K562 (cell line): Measurements from ENCODE around the gene ANKRD27. TPM values are rescaled to one million over a fixed set of nuclear protein-coding genes. Genes with fewer than 3 reads are reported as not detected.
A peak's percentile ranks its signal among the peaks of the same experiment; 100 is the strongest.

Experiments
- BRD9 ChIP-seq: fragments of 450-650 bp; IDR thresholded peaks from 2 replicates; pipeline ENCODE4 v1.6.1; 2018; ENCODE audit warnings: low read depth; ENCODE audit not compliant: partially characterized antibody
- CC2D1A ChIP-seq: fragments of 450-650 bp; IDR thresholded peaks from 2 replicates; pipeline ENCODE4 v1.6.1; 2017; ENCODE audit warnings: mild to moderate bottlenecking
- CREBBP ChIP-seq: IDR thresholded peaks from one replicate; pipeline ENCODE4 v1.6.1; 2012; ENCODE audit warnings: low read depth, mild to moderate bottlenecking, control low read depth, inconsistent platforms, low read length
- EWSR1 ChIP-seq: fragments of 450-650 bp; IDR thresholded peaks from 2 replicates; pipeline ENCODE4 v1.6.1; 2018; ENCODE audit warnings: borderline replicate concordance, mild to moderate bottlenecking, low read depth, moderate library complexity; ENCODE audit not compliant: partially characterized antibody
- FOS ChIP-seq: IDR thresholded peaks from 3 replicates; pipeline ENCODE4 v1.6.1; 2011; ENCODE audit not compliant: insufficient read length; ENCODE audit errors: extremely low read depth
- FOXA1 ChIP-seq: fragments of 450-650 bp; IDR thresholded peaks from 2 replicates; pipeline ENCODE4 v1.6.1; 2016; ENCODE audit warnings: mild to moderate bottlenecking, borderline replicate concordance
- FOXK2 ChIP-seq, 2 experiments: fragments of 450-650 bp; IDR thresholded peaks in 1 of 2; conservative IDR thresholded peaks in 1 of 2; 2 replicates each; pipeline ENCODE4 v1.6.1; 2016; ENCODE audit warnings: low read depth in 2 of 2, mild to moderate bottlenecking in 1 of 2
- HNRNPK ChIP-seq: fragments of 200-400 bp; formaldehyde crosslinking; IDR thresholded peaks from one replicate; pipeline ENCODE4 v1.6.1; 2018; ENCODE audit warnings: mild to moderate bottlenecking, low read depth, low read length; ENCODE audit not compliant: poor library complexity, severe bottlenecking
- MECOM ChIP-seq: fragments of 250-450 bp; sonication (Bioruptor Pico); IDR thresholded peaks from 2 replicates; pipeline ENCODE4 v1.8.0; 2022; ENCODE audit warnings: inconsistent platforms
- MEF2A ChIP-seq: IDR thresholded peaks from 2 replicates; pipeline ENCODE4 v1.6.1; 2011; ENCODE audit warnings: low read depth, mild to moderate bottlenecking, low read length, moderate library complexity; ENCODE audit not compliant: control insufficient read depth
- NBN ChIP-seq: fragments of 450-650 bp; IDR thresholded peaks from 2 replicates; pipeline ENCODE4 v1.6.1; 2016; ENCODE audit warnings: low read depth, mild to moderate bottlenecking
- NONO ChIP-seq, 2 experiments: fragments of 200-400 bp in 1 of 2; fragments of 450-650 bp in 1 of 2; formaldehyde crosslinking in 1 of 2; IDR thresholded peaks; 2 replicates each; pipeline ENCODE4 v1.6.1; 2017; ENCODE audit warnings: low read depth in 2 of 2, mild to moderate bottlenecking in 2 of 2, moderate library complexity in 2 of 2, low read length in 1 of 2
- NRF1 ChIP-seq, 2 experiments: fragments of 450-650 bp; IDR thresholded peaks in 1 of 2; conservative IDR thresholded peaks in 1 of 2; 2 replicates each; pipeline ENCODE4 v1.6.1; 2014; ENCODE audit warnings: mild to moderate bottlenecking in 2 of 2
- SAFB2 ChIP-seq: fragments of 200-400 bp; formaldehyde crosslinking; IDR thresholded peaks from 2 replicates; pipeline ENCODE4 v1.6.1; 2018; ENCODE audit warnings: borderline replicate concordance, low read length, low read depth, moderate library complexity; ENCODE audit not compliant: severe bottlenecking
- SMAD4 ChIP-seq: fragments of 250-450 bp; sonication (Bioruptor Pico); conservative IDR thresholded peaks from 2 replicates; pipeline ENCODE4 v1.8.0; 2021; ENCODE audit warnings: inconsistent platforms, mild to moderate bottlenecking, moderate library complexity
- SMARCC2 ChIP-seq: fragments of 450-650 bp; IDR thresholded peaks from 2 replicates; pipeline ENCODE4 v1.6.1; 2017; ENCODE audit warnings: antibody characterized with exemption, moderate library complexity, mild to moderate bottlenecking, low read depth
- SMARCE1 ChIP-seq: fragments of 450-650 bp; IDR thresholded peaks from 2 replicates; pipeline ENCODE4 v1.7.1; 2016; ENCODE audit warnings: mild to moderate bottlenecking
- TOE1 ChIP-seq, 2 experiments: fragments of 450-650 bp in 1 of 2; sonication (generic) in 1 of 2; formaldehyde crosslinking in 1 of 2; IDR thresholded peaks; 2 replicates each; pipeline versions ENCODE4 v1.7.1 to v1.8.0; 2016 to 2022; ENCODE audit warnings: borderline replicate concordance in 2 of 2, mild to moderate bottlenecking in 2 of 2, antibody characterized with exemption in 1 of 2, inconsistent platforms in 1 of 2, low read depth in 1 of 2, missing genetic modification reagents in 1 of 2, moderate library complexity in 1 of 2
- TRIM24 ChIP-seq, 2 experiments: fragments of 450-650 bp; IDR thresholded peaks; 2 replicates each; pipeline ENCODE4 v1.6.1; 2016
- U2AF1 ChIP-seq: fragments of 200-400 bp; formaldehyde crosslinking; optimal IDR thresholded peaks from 2 replicates; pipeline ENCODE3; 2017; ENCODE audit warnings: mild to moderate bottlenecking, low read depth, low read length, moderate library complexity
- ZNF143 ChIP-seq: sonication (generic); formaldehyde crosslinking; IDR thresholded peaks from 2 replicates; pipeline ENCODE4 v1.9.0; 2022; ENCODE audit warnings: mild to moderate bottlenecking, missing genetic modification reagents
- ZNF316 ChIP-seq: fragments of 450-650 bp; IDR thresholded peaks from 2 replicates; pipeline ENCODE4 v1.6.1; 2016
- ZNF507 ChIP-seq: conservative IDR thresholded peaks from 2 replicates; pipeline ENCODE4 v1.6.1; 2017; ENCODE audit warnings: missing genetic modification characterization, missing compliant biosample characterization
- polyA plus RNA-seq, 8 experiments: library from polyadenylated mRNA; depleted of rRNA in 4 of 8; stranded (reverse) in 5 of 8; unstranded in 3 of 8; fragments of >200 nt; fragmentation: Nextera tagmentation in 2 of 8; fragmentation: Illumina TruSeq in 1 of 8; extraction: Ambion mirVana in 2 of 8; extraction: Trizol in 1 of 8; gene quantifications; 2 replicates each; pipeline versions ENCODE4 v1.2.1 to v1.2.3, GENCODE V29; 2011 to 2014; ENCODE audit warnings: inconsistent platforms in 1 of 8, missing spikeins in 1 of 8
- total RNA-seq, 7 experiments: library from RNA; depleted of rRNA in 6 of 7; stranded (reverse); fragments of >200 nt in 6 of 7; fragmentation: Illumina TruSeq in 2 of 7; extraction: Trizol in 2 of 7; gene quantifications; 2 replicates each; pipeline versions ENCODE4 v1.2.1 to v1.2.3, GENCODE V29; 2011 to 2021; ENCODE audit warnings: low replicate concordance in 1 of 7
- TF ChIP-seq, protein P1 (sequence below): fragments of 450-650 bp; formaldehyde crosslinking; IDR thresholded peaks from 2 replicates; pipeline ENCODE4 v1.4.0; 2022; ENCODE audit warnings: missing genetic modification characterization
- TF ChIP-seq, protein P2 (sequence below): fragments of 450-650 bp; conservative IDR thresholded peaks from 2 replicates; pipeline ENCODE4 v1.6.1; 2016; ENCODE audit warnings: missing genetic modification characterization, low read depth, mild to moderate bottlenecking, control low read depth, missing compliant biosample characterization
- TF ChIP-seq, protein P3 (sequence below): fragments of 250-450 bp; sonication (Bioruptor Pico); IDR thresholded peaks from 2 replicates; pipeline ENCODE4 v1.4.0; 2020; ENCODE audit warnings: mild to moderate bottlenecking

ANKRD27 gene
- total and polyA plus RNA-seq, 9 of the 15 experiments (the other 6 are each of a cell fraction or from before 2014, with no cell fraction given) = 5.3 to 71.3 (median 54.2) TPM

DNA sequence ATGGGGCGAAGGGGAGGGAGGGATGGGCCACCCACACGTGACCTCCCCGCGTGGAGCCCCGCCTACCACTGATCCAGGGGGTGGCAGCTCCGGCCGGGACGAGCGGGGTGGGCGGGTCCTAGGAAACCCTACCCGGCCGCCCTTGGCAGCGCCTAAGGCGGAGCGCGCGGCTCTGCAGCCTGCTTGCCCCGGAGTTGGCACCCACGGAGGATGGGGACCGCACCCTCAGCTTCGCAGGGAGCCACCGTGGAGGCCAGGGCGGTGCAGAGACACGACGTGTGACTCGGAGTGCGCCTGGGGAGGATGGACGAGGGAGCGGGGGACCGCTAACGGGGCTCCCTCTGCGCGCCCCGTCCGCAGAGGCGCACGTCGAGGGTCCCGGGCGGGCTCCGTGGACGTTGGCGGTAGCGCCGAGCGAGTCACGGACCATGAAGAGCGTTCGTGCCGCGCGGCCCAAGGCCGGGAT lies 773 bp upstream of the ANKRD27 start, which contains the start of gene RGS9BP (continued):
- TF ChIP-seq, protein P1, sequence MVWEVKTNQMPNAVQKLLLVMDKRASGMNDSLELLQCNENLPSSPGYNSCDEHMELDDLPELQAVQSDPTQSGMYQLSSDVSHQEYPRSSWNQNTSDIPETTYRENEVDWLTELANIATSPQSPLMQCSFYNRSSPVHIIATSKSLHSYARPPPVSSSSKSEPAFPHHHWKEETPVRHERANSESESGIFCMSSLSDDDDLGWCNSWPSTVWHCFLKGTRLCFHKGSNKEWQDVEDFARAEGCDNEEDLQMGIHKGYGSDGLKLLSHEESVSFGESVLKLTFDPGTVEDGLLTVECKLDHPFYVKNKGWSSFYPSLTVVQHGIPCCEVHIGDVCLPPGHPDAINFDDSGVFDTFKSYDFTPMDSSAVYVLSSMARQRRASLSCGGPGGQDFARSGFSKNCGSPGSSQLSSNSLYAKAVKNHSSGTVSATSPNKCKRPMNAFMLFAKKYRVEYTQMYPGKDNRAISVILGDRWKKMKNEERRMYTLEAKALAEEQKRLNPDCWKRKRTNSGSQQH (CRISPR knock-in tag) = no peak
- TF ChIP-seq SAFB2 (no peak), CC2D1A (0 out of 2 replicates have a peak, but pooled peaks have one; percentile 13), TRIM24 (IDR thresholded peaks at IDR 0.05) (no peak), NRF1 (conservative IDR thresholded peaks at IDR 0.05 in 1 of 2, IDR thresholded peaks at IDR 0.05 in 1 of 2) (no peak), TOE1 (IDR thresholded peaks at IDR 0.05; ENCODE audit: borderline replicate concordance) (no peak; the same call in 1 of the 2 replicates), TOE1 (CRISPR knock-in tag; IDR thresholded peaks at IDR 0.05; ENCODE audit: borderline replicate concordance, low read depth) (no peak), NONO (IDR thresholded peaks at IDR 0.05; ENCODE audit: low read depth in 2 of 2, low read length in 1 of 2) (no peak), SMARCC2 (no peak), FOXK2 (conservative IDR thresholded peaks at IDR 0.05 in 1 of 2, IDR thresholded peaks at IDR 0.05 in 1 of 2; ENCODE audit: low read depth in 2 of 2) (no peak), HNRNPK (peak; percentile 17), U2AF1 (no peak), MEF2A (no peak), EWSR1 (no peak), NBN (no peak), FOXA1 (no peak), BRD9 (no peak), CREBBP (no peak), SMARCE1 (0 out of 2 replicates have a peak, but pooled peaks have one; percentile 7), SMAD4 (CRISPR knock-in tag) (no peak), ZNF316 (no peak), MECOM (no peak), FOS (no peak), ZNF507 (no peak), ZNF143 (CRISPR knock-in tag) (0 out of 2 replicates have a peak, but pooled peaks have one; percentile 33)
- TF ChIP-seq, protein P2, sequence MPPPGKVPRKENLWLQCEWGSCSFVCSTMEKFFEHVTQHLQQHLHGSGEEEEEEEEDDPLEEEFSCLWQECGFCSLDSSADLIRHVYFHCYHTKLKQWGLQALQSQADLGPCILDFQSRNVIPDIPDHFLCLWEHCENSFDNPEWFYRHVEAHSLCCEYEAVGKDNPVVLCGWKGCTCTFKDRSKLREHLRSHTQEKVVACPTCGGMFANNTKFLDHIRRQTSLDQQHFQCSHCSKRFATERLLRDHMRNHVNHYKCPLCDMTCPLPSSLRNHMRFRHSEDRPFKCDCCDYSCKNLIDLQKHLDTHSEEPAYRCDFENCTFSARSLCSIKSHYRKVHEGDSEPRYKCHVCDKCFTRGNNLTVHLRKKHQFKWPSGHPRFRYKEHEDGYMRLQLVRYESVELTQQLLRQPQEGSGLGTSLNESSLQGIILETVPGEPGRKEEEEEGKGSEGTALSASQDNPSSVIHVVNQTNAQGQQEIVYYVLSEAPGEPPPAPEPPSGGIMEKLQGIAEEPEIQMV (tag) = no peak
- TF ChIP-seq, protein P3, sequence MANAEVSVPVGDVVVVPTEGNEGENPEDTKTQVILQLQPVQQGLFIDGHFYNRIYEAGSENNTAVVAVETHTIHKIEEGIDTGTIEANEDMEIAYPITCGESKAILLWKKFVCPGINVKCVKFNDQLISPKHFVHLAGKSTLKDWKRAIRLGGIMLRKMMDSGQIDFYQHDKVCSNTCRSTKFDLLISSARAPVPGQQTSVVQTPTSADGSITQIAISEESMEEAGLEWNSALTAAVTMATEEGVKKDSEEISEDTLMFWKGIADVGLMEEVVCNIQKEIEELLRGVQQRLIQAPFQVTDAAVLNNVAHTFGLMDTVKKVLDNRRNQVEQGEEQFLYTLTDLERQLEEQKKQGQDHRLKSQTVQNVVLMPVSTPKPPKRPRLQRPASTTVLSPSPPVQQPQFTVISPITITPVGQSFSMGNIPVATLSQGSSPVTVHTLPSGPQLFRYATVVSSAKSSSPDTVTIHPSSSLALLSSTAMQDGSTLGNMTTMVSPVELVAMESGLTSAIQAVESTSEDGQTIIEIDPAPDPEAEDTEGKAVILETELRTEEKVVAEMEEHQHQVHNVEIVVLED (CRISPR knock-in tag) = no peak
